NCI-H1092 (cell line): ENCODE measurements around the gene LRRC61.
"Not testable (repeated sequence)": the region's sequence is repeated elsewhere in the genome, so short reads cannot be mapped to it uniquely, and the experiment has no call there.

Experiments used
- DNase-seq: peaks from one replicate; lab custom pipeline; 2025; lab: John Stamatoyannopoulos, UW

The LRRC61 gene

GRCh38 chr7:150383710-150384397 is 60.7 kb downstream of the LRRC61 start:
- DNase-seq, result peak; percentile 66

GRCh38 chr7:150384406-150385301 is 61.5 kb downstream of the LRRC61 start:
- no peak for DNase-seq

GRCh38 chr7:150385302-150385723 is 62.2 kb downstream of the LRRC61 start:
- no peak for DNase-seq

- not testable (repeated sequence) for DNase-seq
Observed at GRCh38 chr7:150385884-150386283, 62.7 kb downstream of the LRRC61 start.
